ENCODE measurements around the gene AGPAT4. TPM values are rescaled to one million over a fixed set of nuclear protein-coding genes. Genes with fewer than 3 reads are reported as not detected.

Gene AGPAT4, protein sequence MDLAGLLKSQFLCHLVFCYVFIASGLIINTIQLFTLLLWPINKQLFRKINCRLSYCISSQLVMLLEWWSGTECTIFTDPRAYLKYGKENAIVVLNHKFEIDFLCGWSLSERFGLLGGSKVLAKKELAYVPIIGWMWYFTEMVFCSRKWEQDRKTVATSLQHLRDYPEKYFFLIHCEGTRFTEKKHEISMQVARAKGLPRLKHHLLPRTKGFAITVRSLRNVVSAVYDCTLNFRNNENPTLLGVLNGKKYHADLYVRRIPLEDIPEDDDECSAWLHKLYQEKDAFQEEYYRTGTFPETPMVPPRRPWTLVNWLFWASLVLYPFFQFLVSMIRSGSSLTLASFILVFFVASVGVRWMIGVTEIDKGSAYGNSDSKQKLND
- 5.6 and 6.6 TPM in 2 replicates for total RNA-seq

DNA sequence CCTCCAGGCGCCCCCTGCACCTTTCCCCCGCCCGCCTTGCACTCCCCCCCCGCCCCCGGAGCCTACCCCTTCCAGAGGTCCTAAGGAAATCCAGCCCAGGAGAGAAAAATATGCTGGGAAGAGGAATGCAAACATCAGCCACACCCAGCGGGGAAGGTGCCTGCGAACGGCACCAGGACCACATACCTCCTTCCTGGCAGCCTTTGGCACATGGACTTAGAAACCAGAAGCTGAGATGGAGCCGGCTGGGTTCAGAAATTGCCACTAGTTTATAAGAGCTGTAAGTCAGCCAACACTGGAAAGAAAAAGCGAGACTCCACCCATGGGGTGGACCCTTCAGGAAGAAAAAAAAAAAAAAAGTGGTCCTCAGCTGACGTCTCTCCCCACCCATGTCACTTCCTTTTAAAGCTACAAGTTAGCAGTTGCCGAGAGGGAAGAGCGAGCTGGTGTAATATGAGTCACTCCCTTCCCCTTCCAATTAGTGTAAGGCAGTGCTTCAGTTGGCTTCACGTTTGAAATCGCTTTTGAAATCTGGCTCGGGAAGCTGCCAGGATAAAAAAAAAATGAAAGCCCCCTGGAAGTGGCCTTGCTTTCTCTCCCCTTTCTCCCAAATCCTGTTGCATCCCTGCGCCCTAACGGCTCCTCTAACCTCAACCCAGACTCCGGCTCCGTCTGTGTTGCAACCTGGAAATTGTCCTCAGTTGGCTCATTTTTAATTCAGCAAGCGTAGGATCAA is at the start of gene AGPAT4:
Gene AGPAT4 (minus strand): TSS at position 310 of the 736 bp plus-strand sequence. CDS start 41,848 bp downstream, outside the sequence.

Measured in epithelial cell of alveolus of lung (primary cell).